HepG2 (cell line): ENCODE results near the gene TBCD. TPM values are rescaled to one million over a fixed set of nuclear protein-coding genes. Genes with fewer than 3 reads are reported as not detected.

Source experiments
- ATF7 ChIP-seq, 2 experiments: fragments of 450-650 bp in 1 of 2; sonication (generic) in 1 of 2; formaldehyde crosslinking in 1 of 2; IDR thresholded peaks; 2 replicates each; pipeline versions ENCODE4 v1.4.0 to v1.6.1; 2016 to 2020; ENCODE audit warnings: antibody characterized with exemption in 1 of 2, mild to moderate bottlenecking in 1 of 2, missing genetic modification reagents in 1 of 2
- BHLHE40 ChIP-seq: IDR thresholded peaks from 2 replicates; pipeline ENCODE4 v1.6.1; 2011; ENCODE audit warnings: low read length, improper control_type of control experiment
- HDAC2 ChIP-seq: sonication (generic); formaldehyde crosslinking; IDR thresholded peaks from 2 replicates; pipeline ENCODE4 v1.4.0; 2020; ENCODE audit warnings: missing genetic modification reagents
- HOXD1 ChIP-seq: sonication (generic); formaldehyde crosslinking; IDR thresholded peaks from 2 replicates; pipeline ENCODE4 v1.5.0; 2020; ENCODE audit warnings: missing genetic modification reagents
- LCORL ChIP-seq, 2 experiments: fragments of 450-650 bp in 1 of 2; sonication (generic) in 1 of 2; formaldehyde crosslinking in 1 of 2; IDR thresholded peaks; 2 replicates each; pipeline versions ENCODE4 v1.5.0 to v1.6.1; 2017 to 2020; ENCODE audit warnings: antibody characterized with exemption in 1 of 2, missing genetic modification reagents in 1 of 2
- PPARG ChIP-seq: conservative IDR thresholded peaks from 2 replicates; pipeline ENCODE4 v1.6.1; 2016; ENCODE audit warnings: missing biosample characterization, missing genetic modification reagents
- RXRB ChIP-seq: IDR thresholded peaks from 2 replicates; pipeline ENCODE4 v1.6.1; 2016; ENCODE audit warnings: borderline replicate concordance, missing genetic modification reagents, missing compliant biosample characterization
- SMC3 ChIP-seq: IDR thresholded peaks from 2 replicates; pipeline ENCODE4 v1.6.1; 2011; ENCODE audit warnings: low read length, improper control_type of control experiment
- ZGPAT ChIP-seq: IDR thresholded peaks from 2 replicates; pipeline ENCODE4 v1.6.1; 2016; ENCODE audit warnings: mild to moderate bottlenecking
- ZNF124 ChIP-seq: sonication (generic); formaldehyde crosslinking; IDR thresholded peaks from 2 replicates; pipeline ENCODE4 v1.4.0; 2020; ENCODE audit warnings: missing genetic modification reagents
- ZNF552 ChIP-seq: sonication (generic); formaldehyde crosslinking; IDR thresholded peaks from 2 replicates; pipeline ENCODE4 v1.9.0; 2022; ENCODE audit warnings: missing genetic modification reagents, mild to moderate bottlenecking, borderline replicate concordance
- ZNF572 ChIP-seq: sonication (generic); formaldehyde crosslinking; IDR thresholded peaks from 2 replicates; pipeline ENCODE4 v1.5.1; 2020; ENCODE audit warnings: mild to moderate bottlenecking, missing genetic modification reagents
- ZNF605 ChIP-seq: sonication (generic); formaldehyde crosslinking; IDR thresholded peaks from 2 replicates; pipeline ENCODE4 v1.8.0; 2022; ENCODE audit warnings: mild to moderate bottlenecking, missing genetic modification reagents
- ZNF879 ChIP-seq: sonication (generic); formaldehyde crosslinking; IDR thresholded peaks from 2 replicates; pipeline ENCODE4 v1.8.1; 2023; ENCODE audit warnings: missing genetic modification reagents
- polyA plus RNA-seq, 8 experiments: library from polyadenylated mRNA; depleted of rRNA in 3 of 8; stranded (reverse) in 7 of 8; unstranded in 1 of 8; fragments of >200 nt; fragmentation: Illumina TruSeq in 4 of 8; extraction: Trizol in 4 of 8; gene quantifications; 2 replicates each; pipeline versions ENCODE4 v1.2.1 to v1.2.3, GENCODE V29; 2011 to 2016; ENCODE audit warnings: low read depth in 4 of 8, missing spikeins in 1 of 8, mixed read lengths in 1 of 8; ENCODE audit not compliant: insufficient read depth in 1 of 8
- total RNA-seq, 5 experiments: library from RNA; depleted of rRNA; stranded (reverse); fragments of >200 nt; fragmentation: Illumina TruSeq; extraction: Trizol; gene quantifications; 2 replicates each; pipeline ENCODE4 v1.2.3, GENCODE V29; 2016; ENCODE audit warnings: low read depth in 1 of 5
- TF ChIP-seq, protein P1 (sequence below): sonication (generic); formaldehyde crosslinking; IDR thresholded peaks from 2 replicates; pipeline ENCODE4 v1.4.0; 2020; ENCODE audit warnings: missing genetic modification reagents, borderline replicate concordance
- TF ChIP-seq, protein P2 (sequence below): sonication (generic); formaldehyde crosslinking; IDR thresholded peaks from 2 replicates; pipeline ENCODE4 v1.4.0; 2020; ENCODE audit warnings: mild to moderate bottlenecking, missing genetic modification reagents

The TBCD gene
- total and polyA plus RNA-seq, 2 of the 13 experiments (the other 11 are each of a cell fraction or from before 2014, with no cell fraction given), result 33.9 to 54.8 TPM

GRCh38 chr17:82775001-82775823 is 23.3 kb downstream of the TBCD start (continued):
- no peak for TF ChIP-seq PPARG (CRISPR knock-in tag)
- TF ChIP-seq ZNF124 (CRISPR knock-in tag), result no peak
- TF ChIP-seq HDAC2 (CRISPR knock-in tag), result 0 out of 2 replicates have a peak, but pooled peaks have one; percentile 24
- TF ChIP-seq ATF7 (IDR thresholded peaks at IDR 0.05), result no peak
- no peak for TF ChIP-seq ATF7 (CRISPR knock-in tag; IDR thresholded peaks at IDR 0.05)
- no peak for TF ChIP-seq BHLHE40
- TF ChIP-seq SMC3, result peak; percentile 26; the same call in 1 of the 2 replicates
- TF ChIP-seq, protein P1, sequence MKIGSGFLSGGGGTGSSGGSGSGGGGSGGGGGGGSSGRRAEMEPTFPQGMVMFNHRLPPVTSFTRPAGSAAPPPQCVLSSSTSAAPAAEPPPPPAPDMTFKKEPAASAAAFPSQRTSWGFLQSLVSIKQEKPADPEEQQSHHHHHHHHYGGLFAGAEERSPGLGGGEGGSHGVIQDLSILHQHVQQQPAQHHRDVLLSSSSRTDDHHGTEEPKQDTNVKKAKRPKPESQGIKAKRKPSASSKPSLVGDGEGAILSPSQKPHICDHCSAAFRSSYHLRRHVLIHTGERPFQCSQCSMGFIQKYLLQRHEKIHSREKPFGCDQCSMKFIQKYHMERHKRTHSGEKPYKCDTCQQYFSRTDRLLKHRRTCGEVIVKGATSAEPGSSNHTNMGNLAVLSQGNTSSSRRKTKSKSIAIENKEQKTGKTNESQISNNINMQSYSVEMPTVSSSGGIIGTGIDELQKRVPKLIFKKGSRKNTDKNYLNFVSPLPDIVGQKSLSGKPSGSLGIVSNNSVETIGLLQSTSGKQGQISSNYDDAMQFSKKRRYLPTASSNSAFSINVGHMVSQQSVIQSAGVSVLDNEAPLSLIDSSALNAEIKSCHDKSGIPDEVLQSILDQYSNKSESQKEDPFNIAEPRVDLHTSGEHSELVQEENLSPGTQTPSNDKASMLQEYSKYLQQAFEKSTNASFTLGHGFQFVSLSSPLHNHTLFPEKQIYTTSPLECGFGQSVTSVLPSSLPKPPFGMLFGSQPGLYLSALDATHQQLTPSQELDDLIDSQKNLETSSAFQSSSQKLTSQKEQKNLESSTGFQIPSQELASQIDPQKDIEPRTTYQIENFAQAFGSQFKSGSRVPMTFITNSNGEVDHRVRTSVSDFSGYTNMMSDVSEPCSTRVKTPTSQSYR (CRISPR knock-in tag), result no peak
- TF ChIP-seq ZNF552, result no peak
- TF ChIP-seq HOXD1 (CRISPR knock-in tag), result no peak
- no peak for TF ChIP-seq ZNF879
- TF ChIP-seq ZGPAT (CRISPR knock-in tag), result peak; percentile 54
- TF ChIP-seq, protein P2, sequence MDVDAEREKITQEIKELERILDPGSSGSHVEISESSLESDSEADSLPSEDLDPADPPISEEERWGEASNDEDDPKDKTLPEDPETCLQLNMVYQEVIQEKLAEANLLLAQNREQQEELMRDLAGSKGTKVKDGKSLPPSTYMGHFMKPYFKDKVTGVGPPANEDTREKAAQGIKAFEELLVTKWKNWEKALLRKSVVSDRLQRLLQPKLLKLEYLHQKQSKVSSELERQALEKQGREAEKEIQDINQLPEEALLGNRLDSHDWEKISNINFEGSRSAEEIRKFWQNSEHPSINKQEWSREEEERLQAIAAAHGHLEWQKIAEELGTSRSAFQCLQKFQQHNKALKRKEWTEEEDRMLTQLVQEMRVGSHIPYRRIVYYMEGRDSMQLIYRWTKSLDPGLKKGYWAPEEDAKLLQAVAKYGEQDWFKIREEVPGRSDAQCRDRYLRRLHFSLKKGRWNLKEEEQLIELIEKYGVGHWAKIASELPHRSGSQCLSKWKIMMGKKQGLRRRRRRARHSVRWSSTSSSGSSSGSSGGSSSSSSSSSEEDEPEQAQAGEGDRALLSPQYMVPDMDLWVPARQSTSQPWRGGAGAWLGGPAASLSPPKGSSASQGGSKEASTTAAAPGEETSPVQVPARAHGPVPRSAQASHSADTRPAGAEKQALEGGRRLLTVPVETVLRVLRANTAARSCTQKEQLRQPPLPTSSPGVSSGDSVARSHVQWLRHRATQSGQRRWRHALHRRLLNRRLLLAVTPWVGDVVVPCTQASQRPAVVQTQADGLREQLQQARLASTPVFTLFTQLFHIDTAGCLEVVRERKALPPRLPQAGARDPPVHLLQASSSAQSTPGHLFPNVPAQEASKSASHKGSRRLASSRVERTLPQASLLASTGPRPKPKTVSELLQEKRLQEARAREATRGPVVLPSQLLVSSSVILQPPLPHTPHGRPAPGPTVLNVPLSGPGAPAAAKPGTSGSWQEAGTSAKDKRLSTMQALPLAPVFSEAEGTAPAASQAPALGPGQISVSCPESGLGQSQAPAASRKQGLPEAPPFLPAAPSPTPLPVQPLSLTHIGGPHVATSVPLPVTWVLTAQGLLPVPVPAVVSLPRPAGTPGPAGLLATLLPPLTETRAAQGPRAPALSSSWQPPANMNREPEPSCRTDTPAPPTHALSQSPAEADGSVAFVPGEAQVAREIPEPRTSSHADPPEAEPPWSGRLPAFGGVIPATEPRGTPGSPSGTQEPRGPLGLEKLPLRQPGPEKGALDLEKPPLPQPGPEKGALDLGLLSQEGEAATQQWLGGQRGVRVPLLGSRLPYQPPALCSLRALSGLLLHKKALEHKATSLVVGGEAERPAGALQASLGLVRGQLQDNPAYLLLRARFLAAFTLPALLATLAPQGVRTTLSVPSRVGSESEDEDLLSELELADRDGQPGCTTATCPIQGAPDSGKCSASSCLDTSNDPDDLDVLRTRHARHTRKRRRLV (CRISPR knock-in tag), result no peak
- no peak for TF ChIP-seq RXRB (CRISPR knock-in tag)
- TF ChIP-seq ZNF605, result no peak
- no peak for TF ChIP-seq LCORL (IDR thresholded peaks at IDR 0.05)
- TF ChIP-seq LCORL (CRISPR knock-in tag; IDR thresholded peaks at IDR 0.05), result no peak
- TF ChIP-seq ZNF572 (CRISPR knock-in tag), result 0 out of 2 replicates have a peak, but pooled peaks have one; percentile 42
